CD4-positive, alpha-beta T cell treated with Interleukin-4 for 4 hours (primary cell): Measurements from ENCODE around the gene USB1.
"Not testable (repeated sequence)": the region's sequence is repeated elsewhere in the genome, so short reads cannot be mapped to it uniquely, and the experiment has no call there.

ENCODE experiments used
- DNase-seq: peaks from one replicate; pipeline ENCODE4 v3.0.0-alpha.2; 2020

Gene USB1

DNA sequence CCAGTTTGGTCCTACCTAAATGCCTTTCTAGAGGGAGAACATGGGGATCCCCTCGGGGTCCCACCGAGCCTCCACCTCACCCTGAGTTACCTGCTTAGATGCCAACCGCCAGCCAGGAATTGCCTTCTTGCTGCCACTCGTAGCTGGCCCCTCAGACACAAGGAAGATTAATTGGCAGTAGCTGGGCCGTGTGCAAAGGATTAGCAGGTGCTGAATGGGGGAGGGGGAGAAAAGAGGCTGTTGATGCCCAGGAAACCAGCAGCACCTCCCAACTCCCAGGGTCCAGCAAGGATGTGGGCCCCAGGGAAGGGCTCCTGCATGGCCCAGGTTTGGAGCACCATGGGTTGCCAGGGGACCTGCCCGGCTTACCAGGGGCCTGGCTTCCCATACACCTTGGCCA is 30.2 kb upstream of the USB1 start, which contains the start of gene CNGB1:
Gene CNGB1, minus strand, starts transcription at position 159 of the 400 bp plus-strand sequence. CDS start 3,842 bp downstream, outside the sequence.
- no peak for DNase-seq

DNA sequence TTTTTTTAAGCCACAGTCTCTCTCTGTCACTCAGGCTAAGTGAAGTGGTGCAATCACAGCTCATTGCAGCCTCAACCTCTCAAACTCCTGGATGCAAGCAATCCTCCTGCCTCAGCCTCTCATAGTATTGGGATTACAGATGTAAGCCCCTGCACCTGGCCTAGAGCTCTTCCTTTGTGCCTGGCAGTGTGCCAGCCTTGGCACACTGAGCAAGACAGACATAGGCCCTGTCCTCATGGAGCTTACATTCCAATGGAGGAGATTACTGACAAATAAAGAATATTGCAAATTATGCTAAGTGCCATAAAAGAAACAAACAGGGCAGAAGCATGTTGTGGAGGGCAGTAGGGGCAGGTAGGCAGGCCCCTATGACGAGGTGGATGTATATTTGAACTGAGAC is 29.4 kb upstream of the USB1 start:
- no peak for DNase-seq

DNA sequence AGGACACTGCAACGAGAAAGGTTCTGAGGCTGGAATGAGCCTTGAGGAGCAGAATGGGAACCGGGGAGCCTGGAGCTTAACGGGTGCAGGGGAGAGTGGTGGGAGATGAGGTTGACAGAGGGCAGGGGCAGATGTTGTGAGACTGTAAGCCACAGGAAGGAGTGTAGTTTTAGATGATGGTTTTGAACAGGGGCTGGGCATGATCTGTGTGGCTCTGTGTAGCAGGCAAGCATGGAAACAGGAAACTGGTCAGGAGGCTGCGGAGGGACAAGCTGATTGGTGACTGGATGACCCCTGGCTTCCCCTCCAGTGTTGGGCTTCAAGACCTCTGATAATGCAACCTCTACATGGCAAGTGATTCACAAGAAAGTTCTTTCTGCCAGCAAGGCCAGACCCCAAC is 28.9 kb upstream of the USB1 start:
- no peak for DNase-seq

DNA sequence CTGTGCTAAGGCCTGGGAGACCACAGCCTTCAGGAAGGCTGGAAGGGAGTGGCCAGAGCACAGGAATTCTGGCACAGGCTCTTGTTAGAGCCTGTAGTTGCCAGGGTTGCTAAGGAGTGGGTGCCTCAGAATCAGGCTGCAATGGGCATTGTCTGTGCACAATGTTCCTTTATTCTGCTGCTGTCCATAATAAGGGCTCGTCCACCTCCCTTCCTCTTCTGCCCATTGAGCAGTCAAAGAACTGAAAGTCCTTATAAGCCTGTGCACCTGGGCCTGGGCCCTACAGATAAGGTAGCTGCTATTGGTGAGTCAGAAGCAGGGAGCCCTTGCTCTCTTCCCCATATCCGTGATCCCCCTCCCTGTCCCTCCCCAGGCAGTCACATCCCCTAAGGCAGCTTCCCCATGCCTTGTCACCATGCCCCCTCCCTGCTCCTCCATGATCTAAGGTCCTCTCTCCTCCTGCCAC is 24.8 kb upstream of the USB1 start:
- no peak for DNase-seq

DNA sequence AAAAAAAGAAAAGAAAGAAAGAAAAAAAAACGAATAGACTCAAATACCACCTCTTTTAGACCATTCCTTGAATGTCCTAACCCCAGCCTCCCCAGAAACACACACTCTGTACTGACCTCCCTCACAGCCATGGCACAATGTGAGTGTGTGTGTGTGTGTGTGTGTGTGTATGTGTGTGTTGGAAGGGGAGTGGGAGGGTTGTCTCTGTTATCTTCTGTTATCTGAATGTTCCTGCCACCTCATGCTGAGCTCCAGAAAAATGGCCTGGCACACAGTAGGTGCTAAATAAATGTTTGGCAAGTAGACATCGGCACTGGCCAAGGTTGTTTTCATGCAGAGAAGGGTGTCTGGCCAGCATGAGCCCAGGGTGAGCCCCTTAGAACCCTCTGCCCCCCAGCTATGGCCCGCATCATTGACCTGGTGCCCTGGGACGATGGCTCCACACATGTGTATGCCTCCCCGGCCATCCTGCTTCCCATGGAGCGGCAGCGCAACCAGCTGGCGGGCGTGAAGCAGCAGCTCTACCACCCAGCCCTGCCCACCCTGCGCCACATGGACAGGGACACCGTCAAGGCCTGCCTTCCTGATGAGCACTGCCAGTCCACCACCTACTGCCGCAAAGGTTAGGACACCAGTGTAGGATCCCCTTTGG is 23.7 kb upstream of the USB1 start:
- no peak for DNase-seq

DNA sequence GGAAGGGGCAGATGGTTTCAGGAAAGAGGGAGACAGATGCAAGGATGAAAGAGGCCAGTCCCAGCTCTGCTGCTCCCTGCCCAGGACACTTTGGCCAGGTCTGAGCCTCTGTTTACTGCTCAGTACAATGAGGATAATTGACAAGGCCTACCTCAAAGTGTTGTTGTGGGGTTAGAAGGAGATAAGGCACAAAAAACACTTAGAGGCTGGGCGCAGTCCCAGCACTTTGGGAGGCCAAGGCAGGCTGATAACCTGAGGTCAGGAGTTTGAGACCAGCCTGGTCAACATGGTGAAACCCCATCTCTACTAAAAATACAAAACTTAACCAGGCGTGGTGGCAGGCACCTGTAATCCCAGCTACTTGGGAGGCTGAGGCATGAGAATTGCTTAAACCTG is 23.1 kb upstream of the USB1 start:
- not testable (repeated sequence) for DNase-seq

DNA sequence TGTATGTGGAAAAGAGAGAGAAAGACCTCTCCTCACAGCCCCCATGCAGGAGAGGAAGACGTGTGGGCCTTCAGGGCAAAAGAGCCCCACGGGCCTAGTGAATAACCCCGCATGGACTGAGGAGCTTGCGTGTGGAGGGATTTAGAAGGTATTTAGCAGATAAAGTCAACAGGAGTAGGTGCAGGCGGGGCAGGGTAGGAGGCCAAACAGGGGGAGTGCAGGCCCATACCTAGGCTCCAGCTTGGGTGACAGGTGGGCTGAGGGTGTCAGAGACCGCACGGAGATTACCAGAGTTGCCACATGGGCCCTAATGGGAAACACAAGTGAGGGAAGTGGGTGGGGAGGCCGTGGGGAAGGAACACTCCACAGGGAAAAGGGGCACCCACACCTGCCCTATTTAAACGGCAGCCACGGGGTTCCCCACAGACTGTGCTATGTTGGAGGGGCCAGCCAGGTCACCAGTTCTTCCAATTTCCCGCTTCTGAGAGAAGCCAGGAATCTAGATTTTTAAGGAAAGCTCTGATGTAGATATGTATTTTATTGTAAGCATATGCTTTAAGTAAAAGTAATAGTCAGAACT is 22.1 kb upstream of the USB1 start:
- no peak for DNase-seq

DNA sequence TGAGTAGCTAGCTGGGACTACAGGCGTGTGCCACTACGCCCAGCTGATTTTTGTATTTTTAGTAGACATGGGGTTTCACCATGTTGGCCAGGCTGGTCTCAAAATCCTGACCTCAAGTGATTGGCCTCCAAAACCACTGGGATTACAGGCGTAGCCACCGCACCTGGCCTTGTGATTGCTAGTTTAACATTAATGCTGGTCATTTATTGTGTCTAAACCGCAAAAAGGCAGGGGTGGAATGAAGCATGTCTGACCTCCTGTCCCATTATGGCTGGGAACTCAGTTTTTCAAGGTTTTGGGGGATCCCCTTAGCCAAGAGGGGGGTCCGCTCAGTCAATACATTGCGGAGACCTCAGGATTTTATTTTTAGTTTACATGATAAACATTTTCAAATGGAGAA is 19.6 kb upstream of the USB1 start:
- DNase-seq, result no peak

DNA sequence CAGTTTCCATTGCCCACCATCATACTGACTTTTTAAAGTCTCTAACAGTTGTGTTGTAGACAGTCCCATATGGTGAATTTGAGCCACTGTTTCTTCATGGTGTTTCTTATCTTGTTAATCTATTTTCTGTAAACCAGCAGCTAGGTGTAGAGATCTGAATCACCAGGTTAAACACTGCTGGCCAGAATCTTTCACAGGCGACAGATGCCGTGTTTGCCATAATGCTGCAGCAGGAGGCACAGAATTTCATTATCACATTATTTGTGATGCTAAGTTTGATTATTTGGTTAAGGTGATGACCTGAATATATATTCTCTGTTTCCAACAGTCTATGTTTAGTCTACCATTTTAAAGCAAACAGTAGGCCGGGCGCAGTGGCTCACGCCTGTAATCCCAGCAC is 18.8 kb upstream of the USB1 start:
- DNase-seq, result no peak

DNA sequence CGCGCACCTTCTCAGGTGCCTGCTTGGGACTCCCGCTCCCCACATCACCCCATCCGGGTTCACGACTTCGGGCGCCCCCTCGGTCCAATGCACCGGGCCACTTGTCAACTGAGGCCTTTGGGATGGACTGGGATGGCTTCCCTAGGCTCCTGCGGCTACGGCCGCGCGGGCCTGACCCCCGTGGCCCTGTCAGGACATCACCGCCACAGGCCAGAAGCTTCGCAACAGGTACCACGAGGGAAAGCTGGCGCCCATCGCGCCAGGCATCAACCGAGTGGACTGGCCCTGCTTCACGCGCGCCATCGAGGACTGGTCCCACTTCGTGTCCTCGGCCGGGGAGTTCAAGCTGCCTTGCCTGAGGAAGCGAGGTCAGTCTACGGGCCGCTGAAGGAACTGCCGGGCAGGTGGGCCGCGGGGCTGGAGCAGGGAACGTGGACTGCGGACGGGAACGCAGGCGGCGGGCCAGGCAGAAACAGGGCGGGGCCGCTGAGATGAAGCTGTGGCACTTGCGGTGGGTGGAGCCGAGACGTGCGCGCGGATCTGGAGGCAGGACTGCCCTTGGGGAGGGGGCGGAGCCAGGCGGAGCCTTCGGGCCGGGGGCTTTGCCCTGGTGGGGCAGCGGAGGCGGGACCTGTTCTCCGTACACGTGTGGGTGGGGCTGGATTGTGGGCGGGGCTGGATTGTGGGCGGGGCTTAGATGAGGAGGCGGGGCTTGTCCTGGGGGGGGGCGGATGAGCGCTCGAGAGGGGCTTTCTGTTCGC is 16.6 kb upstream of the USB1 start:
- peak; percentile 94 for DNase-seq

DNA sequence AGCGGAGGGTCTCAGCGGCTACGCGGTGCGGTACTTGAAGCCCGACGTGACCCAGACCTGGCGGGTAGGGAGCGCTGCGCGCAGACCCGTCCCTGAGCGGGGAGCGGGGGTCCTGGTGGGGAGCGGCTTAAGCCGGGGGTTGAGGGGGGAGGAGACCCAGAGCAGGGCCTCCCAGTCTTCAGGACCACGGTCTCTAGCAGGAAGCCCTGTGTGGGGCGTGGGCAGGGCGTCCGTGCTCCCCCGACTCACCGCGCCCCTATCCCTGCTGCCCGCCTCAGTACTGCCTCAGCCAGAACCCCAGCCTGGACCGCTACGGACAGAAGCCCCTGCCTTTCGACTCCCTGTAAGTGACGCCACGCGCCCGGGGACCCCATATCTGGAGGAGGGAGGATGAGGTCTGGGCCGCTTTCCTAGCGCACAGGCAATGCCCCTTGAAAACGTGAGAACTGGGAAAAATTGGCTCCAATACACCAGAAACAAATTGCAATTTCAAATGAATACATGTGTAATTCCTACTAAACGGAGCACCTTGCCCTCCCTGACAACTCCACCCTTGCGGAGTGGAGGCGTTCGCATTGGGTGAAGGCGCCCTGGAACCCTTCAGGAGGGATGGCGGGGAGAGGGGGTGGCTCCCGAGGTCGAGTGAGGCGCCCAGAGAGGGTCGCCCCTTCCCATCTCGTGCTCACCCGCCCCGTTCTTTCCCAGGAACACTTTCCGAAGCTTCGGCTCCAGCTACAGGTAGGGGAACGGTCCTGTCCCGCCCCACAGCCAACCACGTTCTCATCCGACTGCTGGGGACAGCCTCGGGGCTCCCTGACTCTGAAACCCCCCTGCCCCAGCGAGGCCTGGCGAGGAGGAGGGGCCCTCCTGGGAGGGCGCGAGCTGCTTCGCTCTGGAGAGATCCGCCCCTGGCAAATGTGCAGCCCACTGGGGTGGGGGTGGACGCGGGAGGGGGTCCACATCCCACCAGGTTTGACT is 15.7 kb upstream of the USB1 start:
- DNase-seq, result no peak

DNA sequence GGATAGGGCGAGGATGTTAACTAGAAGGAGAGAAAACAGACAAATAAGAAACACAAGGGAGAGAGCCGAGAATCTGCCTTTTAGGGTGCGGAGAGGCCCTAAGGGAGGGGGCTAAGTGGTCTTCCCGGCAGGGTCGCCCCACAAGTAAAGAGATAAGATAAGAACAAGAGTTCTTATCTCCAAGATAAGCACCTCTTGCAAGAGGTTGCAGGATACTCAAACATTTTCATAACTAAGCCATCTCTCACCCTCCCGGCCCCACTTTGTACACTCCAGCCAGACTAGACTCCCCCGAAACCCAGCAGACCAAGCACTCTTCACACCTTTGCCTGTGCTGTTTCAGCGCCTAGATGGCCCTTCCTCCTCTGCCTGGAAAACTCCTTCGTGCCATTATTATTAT is 15.0 kb upstream of the USB1 start:
- no peak for DNase-seq

DNA sequence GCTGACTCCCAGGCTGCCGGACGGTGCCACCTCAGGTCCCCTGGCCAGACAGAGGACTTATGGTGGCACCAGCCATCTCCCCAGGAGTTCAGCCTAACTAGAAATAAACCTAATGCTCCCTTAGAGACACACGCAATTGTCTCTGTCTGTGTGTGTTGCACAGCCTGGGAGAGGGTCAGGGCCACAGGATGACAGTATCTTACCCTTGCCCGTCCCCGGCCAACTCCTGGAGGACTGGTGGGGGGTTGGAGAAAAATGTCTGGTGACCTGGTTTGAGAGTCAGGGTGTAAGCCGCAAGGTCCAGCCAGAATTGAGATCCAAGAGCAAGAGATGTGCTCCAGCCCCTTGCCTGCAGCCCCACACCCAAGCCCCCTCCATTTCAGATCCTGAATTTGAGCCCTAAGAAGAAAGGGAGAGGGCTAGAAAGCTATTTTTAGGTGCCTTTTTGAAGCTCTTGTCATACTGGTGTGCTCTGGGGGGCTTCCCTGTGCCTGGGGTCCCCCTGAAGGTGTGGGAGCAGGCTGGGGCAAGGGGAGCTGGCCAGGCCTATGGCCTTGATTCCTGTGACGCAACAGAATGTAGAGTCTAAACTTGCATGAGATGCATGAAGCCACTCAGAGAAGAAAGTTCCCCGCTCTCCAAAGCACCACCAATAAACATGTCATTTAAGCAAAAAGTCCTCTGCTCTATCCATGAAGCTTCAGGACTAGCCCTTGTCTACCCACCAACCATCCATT is 13.6 kb upstream of the USB1 start:
- no peak for DNase-seq

DNA sequence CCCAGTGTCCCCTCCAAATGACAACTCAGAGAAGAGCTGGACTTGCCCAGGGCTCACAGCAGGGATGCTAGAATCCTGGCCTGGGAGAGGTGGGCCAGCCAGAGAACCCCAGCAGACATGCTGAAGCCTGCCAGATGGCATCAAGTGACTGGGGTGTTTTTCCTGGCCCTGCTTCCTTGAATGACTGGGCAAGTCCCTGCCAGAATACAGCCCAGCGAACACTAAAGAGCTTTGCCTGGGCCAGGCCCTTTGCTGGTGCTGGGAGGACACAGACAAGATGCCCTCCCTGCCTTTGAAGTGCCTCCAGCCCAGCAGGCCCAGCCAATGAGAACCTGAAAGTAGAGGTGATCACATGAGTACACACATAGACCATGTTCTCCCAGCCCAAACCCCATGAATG is 12.3 kb upstream of the USB1 start:
- DNase-seq, result no peak

DNA sequence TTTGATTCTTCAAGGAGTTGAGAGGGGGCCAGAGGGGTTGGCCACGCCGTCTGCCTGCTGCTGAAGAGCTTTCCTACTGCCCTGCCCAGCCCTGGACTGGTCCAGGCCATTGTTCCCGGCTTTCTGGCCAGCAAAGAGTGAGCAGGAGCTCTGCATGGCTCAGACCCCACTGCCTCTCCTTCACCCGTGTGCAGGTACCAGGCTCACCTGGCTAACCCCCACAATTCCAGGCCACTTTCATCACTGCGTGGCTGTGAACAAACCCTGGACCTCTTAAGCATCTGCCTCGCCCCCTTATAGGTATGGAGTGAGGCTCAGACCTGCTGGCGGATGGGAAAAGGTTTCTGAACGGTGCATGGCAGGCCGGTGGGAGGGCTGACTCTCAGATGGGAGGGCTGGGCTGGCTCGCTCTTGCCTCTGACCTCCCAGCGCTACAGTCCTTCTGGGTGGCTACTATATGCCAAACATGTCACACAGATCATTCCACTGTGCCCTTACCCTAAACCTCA is 9.6 kb upstream of the USB1 start:
- DNase-seq, result no peak

DNA sequence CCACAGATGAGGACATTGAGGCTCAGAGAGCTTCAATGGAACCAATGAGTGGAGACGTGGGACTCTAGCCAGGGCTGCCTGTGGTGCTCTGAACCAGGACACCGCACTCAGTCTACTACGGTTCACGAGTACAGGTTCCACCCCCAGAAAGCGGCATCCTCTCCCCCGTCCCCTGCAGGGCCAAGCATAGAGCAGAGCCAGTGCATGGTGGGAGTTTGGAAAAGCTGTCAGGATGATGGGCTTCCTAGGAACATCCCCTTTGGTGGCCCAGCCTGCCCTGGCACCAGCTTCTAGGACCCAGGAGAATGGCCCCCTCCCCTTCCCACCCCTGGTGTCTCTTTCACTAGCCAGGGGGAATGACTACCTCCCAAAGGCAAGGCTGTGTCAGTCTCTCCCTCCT is 9.1 kb upstream of the USB1 start:
- no peak for DNase-seq

DNA sequence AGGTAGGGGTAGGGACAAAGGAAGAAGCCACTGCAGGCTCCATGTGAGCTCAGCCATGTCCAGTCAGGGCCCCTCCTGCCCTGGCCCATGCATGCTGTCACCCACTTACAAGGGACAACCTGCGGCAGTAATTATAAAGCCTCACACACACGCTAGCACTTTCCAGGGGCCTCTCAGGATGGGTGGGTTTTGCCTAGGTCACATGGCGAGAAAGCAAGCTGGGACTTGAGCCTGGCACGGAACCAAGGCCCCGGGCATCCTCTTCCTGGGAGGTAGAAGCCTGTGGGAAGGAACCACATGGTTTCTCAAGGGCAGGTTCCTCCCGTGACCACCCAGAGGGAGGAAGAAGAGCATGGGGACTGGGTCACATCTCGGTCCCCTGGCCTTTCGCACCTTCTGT is 7.8 kb upstream of the USB1 start:
- DNase-seq, result no peak

DNA sequence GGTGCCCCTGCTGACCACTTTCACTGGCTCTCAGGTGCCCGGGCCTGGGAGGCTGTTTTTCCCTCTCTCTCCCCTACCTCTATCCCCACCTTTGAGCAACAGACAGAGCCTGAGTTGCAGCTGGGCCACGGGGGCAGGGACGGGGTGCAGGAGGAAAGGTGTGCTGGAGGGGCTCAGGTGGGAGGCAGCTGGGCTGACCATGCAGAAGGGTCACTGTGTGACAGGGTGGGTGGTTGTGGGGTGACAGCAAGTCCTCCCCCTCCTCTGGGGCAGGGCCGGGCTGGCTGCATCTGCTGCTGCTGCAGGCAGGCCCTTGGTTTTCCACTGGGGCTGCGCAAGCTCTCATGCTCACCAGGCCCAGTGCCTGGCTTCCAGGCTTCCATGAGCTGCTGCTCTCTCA is 7.3 kb upstream of the USB1 start:
- DNase-seq, result no peak

DNA sequence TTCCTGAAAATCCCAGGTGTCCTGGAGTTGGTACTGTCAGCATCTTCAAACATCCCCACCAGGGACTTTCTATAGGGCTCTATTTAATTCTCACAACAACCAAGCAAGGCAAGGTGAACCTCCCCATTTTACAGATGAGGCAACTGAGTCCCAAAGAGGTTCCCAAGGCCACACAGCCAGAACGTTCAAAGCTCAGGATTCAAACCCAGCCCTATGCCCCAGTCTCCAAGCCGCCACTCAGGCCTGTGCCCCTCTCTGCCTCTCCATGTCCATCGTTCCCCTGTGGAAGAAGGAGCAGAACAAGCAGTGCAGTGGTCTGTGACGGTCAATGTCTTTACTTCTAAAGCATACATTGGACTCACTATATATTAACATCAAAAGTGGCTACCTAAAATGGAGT is 6.8 kb upstream of the USB1 start:
- no peak for DNase-seq

DNA sequence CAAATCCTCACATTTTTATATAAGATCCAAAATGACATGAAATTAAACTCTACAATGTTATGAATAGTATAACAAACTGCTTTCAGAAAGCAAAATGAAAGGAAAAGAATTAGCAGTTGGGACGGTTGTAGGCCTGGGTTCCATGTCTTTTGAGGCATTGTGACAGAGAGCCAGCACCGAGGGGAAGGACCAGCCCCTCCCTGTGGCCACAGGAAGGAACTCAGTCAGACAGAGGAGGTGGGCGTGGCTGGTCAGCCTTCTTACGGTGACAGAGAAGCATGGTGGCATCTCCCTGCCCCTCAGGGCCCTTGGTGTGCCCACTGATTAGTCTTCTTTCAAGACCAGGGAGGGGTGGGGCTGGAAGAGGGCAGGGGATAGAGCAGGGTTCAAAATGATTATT is 6.4 kb upstream of the USB1 start:
- DNase-seq, result peak; percentile 40

DNA sequence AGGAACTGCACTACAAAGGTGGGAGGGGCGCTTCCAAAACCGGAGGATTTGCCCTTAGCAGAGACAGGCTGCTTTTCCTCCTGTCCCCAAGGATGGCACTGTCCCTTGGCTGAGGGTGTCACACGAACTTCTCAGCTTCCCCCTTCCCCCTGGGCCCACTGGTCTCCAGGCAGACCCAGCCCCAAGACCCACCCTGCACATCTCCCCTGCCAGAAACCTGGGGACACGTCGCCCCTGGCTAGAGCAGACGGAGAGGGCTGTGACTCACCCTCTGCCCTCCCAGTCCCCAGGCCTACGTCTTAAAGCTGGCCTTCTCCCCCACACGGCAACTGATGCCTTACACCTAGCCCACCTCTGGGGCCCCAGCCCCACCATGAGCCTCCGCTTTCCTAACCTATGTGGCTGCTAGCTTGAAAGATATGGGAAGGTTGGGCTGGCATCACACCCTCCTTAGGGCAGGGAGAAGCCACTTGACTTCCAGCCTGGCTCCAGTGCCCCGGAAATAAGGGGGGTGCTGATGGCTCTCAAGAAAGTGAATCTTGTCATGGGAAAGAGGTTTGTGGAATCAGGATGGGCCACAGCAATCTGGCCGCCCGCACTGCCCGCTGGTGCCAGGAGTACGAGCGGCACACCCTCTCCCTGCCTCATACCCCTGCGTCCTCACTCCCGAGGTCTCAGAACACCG is 5.3 kb upstream of the USB1 start:
- no peak for DNase-seq
